HG03521 (cell line): ENCODE data around the gene RNF187.

ENCODE experiments used
- ATAC-seq: cut with Tn5 transposase; IDR thresholded peaks from one replicate; pipeline ENCODE4 v1.9.1; 2021; ENCODE audit warnings: mild to moderate bottlenecking, moderate library complexity; ENCODE audit not compliant: unreplicated experiment

Gene RNF187

DNA sequence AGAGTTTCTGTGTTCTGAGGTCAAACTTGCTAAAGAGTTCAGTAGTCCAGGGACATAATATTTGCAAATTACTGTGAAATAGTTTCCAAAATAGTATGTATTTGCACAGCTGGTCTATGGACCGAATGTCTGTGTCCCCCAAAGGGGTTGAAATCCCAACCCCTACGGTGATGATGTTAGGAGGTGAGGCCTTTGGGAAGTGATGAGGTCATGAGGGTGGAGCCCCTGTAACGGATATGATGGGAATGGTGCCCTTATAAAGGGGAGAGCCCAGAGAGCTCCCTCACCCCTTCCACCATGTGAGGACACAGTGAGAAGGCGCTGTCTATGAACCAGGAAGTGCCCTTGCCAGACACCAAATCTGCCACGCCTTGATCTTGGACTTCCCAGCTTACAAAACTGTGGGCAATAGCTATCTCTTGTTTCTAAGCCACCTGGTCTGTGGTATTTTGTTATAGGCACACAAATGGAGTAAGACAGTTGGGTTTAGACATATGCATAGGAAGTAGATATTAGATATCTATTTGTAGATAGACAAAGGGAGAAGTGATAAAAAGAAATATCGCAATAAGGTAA is 21.7 kb downstream of the RNF187 start:
- no peak for ATAC-seq

DNA sequence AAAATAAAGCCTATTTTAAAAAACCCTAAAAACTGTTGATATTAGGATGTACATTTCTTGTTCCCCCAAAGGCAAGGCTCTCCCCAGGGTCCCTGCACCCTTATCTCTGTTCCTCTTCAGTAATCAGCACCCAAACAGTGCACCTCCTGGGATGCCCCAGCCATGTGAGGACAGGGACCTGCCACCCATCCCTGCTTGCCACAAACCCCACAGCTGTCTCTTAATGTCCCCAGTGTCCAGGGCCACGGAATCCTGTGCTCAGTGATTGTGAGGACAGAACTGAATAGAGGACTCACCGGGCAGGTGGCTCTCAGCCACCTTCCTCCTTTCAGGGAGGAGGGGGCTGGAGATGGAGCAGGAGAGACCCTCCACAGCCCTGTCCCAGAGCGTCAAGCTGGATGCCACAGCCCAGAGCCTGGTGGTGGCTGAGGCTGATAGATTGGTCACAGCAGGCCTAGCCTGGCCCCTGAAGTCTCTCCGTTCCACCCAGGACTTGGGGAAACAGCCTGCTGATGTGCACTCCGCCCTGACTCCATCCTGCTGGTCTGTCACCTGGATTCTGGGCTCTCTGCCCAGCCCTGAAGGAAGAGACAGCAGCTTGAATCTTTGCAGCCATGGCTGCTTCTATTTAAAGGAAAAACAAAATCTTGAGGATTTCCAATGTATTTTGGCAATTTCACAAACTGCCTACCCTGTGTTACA is 23.1 kb downstream of the RNF187 start:
- ATAC-seq: no peak

DNA sequence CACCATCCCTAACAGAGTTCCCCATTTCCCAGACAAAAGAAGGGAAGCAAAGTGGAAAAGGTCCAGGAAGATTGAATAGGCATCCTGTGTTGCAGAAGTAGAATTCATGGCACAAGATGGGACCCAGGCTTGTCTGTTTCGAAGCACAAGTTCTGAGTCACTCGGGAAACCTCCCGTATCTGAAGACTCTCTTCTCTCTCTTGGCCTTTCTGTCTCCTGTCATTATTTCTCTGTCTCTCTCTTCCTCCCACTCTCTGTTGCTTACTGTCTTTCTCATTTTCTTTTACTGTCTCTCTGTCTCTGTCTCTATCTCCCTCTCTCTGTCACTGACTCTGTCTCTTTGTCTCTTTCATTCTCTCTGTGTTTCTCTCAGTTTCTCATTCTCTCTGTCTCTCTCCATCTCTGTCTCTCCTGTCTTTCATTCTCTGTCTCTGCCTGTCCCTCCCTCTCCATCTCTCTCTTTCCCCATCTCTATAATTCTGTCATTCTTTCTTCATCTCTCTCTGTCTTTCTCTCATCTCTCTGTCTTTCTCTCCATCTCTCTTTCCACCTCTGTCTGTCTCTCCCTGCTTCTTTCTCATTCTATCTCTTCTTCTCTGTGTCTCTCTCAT is 23.7 kb downstream of the RNF187 start:
- no peak for ATAC-seq

DNA sequence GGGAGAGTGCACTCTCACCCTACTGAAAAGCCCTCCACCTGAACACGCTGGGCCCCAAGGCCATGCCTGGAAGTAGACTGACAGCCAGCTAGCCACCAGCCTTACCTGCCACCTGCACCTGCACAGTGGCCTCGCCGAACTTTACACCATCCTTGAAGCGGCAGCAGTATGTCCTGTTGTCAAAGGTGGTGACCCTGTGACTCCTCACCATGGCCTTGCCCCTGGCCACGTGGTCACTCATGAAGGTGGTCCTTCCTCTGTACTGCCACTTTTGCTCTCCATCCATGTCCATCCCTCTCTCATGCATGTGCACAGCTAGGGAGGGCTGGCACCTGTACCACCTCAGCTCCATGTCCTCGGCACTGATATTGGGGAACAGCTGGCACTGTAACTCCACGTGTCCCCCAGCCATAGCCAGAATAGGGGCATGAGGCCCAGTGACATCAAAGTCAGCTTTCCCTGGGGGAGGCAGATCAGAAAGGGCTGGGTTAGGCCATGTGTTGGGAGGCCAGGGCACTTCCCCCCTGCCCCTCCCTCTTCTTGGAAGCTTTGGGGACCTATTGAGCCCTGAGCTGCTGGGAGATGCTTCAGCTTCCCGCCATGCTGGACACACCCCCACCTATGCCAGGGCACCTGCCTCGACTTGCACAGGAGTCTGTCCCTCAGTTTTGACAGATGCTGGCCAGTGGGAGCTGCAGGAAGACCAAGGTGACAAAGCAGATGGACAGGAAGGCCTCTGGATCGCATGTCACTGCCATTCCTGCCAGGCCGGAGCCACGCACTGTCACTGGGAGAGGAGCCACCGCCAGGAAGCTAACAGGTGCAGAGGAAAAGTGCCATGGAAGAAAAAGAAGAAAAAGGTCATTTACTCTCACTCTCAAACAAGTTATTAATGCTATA is 24.6 kb downstream of the RNF187 start:
- no peak for ATAC-seq

DNA sequence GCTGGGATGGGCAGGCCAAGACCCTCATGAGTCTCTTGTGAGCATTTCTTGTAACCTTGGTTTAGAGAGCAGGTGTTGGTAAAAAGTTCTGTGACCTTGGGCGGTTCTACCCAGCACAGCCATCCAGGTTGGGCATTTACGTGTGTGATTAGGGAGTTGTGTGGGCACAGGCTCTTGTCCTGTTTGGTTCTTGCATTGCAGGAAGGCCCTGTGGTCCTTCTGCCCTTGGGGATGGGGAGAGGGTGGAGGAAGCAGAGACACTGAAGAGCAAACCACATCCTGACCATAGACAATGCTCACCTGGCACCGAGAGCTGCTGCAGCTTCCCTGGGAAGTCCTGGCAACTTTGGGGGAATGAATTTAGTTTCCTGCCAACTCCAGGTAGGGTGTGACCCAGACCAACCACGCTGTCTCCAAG is 25.6 kb downstream of the RNF187 start:
- ATAC-seq: no peak

DNA sequence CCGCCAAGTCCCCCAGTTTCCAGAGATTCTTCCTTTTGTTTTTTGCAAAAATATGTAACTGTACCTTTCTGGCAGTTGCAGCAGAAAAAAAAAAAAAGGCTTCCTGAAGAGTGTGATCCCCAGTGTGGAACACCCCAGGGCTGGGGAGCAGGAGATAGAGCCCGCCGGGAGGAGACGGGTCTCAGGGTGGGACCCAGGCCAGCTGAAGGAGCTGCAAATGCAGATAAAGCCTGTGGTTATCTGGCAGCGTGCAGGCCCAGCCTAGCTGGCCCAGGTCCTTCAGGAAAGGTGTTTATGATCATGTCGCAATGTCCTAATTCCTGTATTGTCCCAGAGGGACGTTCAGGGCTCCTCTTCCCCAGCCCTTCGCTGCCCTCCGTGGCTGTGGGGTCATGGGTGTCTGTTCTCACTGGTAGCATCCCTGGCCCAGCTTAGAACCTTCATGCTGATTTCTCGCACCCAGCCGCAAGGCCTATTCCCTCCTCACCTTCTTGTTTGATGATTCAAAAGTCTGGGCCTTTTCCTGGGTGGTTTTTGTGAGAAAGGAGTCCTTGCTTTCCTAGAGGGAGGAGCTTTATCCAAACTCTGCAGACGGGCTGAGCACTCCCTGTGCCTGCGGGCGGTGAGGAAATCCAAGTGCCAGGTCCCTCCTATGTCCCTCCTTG is 26.2 kb downstream of the RNF187 start:
- ATAC-seq: no peak

DNA sequence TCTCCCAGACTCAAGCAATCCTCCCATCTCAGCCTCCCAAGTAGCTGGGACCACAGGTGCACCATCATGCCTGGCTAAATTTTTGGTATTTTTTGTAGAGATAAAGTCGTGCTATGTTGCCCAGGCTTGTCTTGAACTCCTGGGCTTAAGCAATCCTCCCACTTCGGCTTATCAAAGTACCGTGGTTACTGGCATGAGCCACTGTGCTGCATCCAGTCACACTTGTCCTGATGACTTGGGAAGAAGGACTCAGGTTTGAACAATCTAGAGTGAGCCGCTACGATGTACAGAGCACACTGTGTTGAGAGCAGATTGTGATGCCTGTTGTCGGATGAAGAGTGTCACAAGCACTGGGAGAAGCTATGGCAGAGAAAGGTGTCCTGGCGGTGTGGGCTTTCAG is 27.2 kb downstream of the RNF187 start:
- no peak for ATAC-seq

DNA sequence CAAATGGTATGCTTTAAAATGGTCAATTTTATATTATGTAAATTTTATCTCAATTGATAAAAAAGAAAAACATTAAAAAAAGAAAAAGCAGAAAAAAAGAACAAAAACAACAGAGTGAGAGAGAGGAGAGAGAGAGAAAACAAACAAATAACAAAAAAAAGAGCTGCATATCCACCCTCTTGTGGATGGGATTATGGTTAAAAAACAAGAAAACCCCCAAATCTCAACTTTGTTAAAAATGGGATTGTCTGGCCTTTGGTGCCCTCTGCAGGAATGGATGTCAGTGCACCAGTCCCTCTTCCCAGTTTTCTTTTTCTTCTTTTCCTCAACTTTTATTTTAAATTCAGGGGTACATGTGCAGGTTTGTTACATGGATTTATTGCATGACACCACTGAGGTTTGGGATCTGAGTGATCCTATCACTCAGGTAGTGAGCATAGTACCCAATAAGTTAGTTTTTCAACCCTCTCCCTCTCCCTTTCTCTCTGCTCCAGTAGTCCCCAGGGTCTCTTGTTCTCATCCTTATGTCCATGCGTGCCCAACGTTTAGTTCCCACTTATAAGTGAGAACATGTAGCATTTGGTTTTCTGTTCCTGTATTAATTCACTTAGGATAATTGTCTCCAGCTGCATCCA is 28.1 kb downstream of the RNF187 start:
- ATAC-seq: no peak

DNA sequence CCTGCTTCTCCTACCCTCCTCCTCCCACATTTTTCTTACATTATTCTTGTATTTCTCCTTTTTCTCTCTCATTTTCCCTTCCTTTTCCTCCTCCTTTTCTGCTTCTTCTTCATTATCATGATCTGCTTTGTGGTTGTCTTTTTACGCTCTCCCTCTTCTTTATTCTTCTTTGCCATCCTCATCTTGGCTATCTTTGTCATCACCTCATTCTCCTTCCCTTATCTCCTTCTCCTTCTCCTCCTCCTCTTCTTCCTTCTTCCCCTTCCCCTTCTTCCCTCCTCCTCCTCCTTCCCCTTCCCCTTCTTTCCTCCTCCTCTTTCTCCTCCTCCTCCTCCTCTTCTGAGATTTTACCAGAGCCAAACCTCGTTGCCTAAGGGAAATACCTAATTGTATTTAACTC is 30.5 kb downstream of the RNF187 start:
- no peak for ATAC-seq

DNA sequence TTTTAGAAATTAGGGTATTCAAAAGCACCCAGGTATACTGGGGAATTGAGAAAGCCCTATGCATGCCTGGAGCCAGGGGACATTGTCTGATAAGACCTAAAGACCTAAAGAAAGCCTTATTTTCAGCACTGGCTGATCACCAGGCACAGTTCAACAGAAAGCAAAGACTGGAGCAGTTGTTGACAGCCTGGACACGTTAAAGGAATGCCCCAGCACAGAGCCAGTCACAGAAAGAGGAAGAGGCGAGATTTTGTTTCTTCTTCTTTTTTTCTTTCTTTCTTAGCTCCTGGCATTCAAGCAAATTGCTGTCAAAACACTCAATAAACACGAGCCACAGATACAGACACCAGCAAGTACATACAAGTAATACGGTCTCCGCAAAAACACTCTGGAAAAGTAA is 40.4 kb downstream of the RNF187 start:
- no peak for ATAC-seq

DNA sequence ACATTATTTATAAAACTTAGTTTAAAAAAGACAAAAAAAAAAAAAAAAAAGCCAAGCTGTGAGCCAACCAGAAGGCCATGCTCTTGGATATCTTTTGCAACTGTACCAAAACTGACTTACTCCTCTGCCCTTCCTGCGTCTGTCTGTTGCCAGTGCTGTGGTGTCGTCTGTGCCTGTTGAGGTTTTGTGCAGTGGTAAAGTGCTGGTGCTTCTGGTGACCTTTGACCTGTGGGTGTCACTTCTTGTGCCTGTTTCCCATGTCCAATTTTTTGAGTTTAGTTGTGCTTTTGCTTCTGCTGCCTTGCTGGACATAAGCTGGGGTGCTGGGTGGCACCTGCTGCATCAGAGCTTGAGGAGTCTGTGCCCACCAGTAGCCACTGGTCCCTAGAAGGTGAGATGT is 41.4 kb downstream of the RNF187 start:
- no peak for ATAC-seq

DNA sequence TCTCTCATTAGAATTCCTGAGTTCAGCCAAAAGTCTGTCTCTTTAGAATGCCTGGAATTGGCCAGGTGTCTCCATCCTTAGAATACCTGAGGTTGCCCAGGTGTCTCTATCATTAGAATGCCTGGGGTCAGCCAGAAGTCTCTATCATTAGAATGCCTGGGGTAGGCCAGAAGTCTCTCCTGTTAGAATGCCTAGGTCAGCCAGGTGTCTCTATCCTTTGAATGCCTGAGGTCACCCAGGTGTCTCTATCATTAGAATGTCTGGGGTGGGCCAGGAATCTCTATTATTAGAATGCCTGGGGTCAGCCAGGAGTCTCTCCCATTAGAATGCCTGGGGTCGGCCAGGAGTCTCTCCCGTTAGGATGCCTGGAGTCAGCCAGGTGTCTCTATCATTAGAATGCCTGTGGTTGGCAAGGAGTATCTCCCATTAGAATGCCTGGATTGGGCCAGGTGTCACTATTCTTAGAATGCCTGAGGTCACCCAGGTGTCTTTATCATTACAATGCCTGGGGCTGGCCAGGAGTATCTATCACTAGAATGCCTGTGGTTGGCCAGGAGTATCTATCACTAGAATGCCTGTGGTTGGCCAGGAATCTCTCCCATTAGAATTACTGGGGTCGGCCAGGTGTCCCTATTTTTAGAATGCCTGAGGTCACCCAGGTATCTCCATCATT is 43.0 kb downstream of the RNF187 start:
- no peak for ATAC-seq

DNA sequence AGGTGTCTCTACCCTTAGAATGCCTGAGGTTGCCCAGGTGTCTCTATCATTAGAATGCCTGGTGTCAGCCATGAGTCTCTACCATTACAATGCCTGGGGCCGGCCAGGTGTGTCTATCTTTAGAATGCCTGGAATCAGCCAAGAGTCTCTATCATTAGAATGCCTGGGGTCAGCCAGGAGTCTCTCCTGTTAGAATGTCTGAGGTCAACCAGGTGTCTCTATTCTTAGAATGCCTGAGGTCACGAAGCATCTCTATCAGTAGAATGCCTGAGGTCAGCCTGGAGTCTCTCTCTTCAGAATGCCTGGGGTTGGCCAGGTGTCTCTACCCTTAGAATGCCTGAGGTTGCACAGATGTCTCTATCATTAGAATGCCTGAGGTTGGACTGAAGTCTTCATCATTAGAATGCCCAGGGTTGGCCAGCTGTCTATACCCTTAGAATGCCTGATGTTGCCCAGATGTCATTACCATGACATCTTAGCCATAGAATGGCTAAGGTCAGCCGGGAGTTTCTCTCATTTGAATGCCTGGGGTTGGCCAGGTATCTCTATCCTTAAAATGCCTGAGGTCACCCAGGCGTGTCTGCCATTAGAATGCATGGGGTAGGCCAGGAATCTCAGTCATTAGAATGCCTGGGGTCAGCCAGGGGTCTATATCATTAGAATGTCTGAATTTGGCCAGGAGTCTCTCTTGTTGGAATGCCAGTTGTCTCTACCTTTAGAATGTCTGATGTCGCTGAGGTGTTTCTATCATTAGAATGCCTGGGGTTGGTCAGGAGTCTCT is 44.0 kb downstream of the RNF187 start:
- no peak for ATAC-seq

DNA sequence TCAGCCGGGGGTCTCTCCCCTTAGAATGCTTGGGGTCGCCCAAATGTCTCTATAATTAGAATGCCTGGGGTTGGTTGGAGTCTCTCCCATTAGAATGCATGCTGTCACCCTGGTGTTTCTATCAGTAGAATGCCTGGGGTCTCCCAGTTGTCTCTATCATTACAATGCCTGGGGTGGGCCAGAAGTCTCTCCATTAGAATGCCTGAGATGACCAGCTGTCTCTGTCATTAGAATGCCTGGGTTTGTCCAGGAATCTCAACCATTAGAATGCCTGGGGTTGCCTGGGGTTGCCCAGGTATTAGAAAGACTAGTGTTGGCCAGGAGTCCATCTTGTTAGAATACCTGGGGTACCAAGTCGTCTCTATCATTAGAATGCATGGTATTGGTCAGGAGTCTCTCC is 51.6 kb downstream of the RNF187 start:
- no peak for ATAC-seq

DNA sequence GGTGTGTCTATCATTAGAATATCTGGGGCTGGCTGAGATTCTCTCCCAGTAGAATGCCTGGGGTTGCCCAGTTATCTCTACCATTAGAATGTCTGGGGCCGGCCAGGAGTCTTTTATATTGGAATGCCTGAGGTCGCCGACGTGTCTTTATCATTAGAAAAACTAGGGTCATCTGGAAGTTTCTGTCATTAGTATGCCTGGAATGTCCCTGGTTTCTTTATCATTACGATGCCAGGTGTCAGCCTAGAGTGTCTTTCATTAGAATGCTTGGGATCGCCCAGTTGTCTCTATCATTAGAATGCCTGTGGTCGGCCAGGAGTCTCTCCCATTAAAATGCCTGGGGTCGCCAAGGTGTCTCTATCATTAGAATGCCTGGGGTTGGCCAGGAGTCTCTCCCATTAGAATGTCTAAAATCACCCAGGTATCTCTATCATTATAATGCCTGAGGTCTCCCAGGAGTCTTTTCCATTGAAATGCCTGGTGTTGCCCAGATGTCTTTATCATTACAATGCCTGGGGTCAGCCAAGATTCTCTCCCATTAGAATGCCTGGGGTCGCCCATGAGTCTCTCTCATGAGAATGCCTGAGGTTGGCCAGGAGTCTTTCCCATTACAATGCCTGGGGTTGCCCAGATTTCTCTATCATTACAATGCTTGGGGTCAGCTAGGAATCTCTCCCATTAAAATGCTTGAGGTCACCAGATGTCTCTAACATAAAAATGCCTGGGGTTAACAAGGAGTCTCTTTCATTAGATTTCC is 53.2 kb downstream of the RNF187 start:
- no peak for ATAC-seq

DNA sequence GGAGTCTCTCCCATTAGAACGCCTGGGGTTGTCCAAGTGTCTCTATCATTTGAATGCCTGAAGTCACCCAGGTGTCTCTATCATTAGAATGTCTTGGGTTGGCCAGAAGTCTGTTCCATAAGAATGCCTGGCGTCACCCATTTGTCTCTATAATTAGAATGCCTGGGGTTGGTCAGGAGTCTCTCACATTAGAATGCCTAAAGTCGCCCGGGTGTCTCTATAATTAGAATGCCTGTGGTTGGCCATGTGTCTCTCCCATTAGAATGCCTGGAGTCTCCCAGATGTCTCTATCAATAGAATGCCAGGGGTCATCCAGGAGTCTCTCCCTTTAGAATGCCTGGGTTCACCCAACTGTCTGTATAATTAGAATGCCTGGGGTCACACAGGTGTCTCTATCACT is 54.5 kb downstream of the RNF187 start:
- no peak for ATAC-seq

DNA sequence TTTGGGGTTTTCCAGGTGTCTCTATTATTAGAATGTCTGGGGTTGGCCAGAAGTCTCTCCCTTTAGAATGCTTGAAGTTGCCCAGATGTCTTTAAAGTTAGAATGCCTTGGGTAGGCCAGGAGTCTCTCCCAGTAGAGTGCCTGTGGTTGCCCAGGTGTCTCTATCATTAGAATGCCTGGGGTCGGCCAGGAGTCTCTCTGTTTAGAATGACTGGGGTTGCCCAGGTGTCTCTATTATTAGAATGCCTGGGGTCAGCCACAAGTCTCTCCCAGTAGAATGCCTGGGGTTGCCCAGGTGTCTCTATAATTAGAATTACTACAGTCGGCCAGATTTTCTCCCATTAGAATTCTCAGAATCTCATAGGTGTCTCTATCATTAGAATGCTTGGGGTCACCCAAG is 55.2 kb downstream of the RNF187 start:
- ATAC-seq: no peak

DNA sequence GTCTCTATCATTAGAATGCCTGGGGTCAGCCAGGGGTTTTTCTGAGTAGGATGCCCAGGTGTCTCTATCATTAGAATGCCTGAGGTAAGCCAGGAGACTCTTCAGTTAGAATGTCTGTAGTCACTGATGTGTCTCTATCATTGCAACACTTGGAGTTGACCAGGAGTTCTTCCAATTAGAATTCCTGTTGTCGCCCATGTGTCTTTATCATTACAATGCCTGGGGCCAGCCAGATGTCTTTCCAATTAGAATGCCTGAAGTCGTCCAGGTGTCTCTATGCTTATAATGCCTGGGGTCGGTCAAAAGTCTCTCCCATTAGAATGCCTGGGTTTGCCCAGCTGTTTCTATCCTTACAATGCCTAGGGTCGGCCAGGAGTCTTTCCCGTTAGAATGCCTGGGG is 55.8 kb downstream of the RNF187 start:
- ATAC-seq: no peak

DNA sequence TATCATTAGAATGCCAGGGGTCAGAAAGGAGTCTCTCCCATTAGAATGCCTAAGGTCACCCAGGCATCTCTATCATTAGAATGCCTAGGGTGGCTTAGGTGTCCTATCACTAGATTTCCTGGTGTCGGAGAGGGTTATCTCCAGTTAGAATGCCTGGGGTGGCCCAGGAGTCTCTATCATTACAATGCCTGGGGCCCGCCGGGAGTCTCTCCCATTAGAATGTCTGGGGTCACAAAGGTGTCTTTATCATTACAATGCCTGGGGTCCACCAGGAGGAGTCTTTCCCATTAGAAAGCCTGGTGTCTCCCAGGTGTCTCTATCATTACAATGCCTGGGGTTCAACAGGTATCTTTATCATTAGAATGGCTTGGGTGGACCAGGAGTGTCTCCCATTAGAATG is 56.2 kb downstream of the RNF187 start:
- no peak for ATAC-seq
